Measurements from ENCODE around the gene SMIM41. TPM values are rescaled to one million over a fixed set of nuclear protein-coding genes. Genes with fewer than 3 reads are reported as not detected.
A peak's percentile ranks its signal among the peaks of the same experiment; 100 is the strongest.

SMIM41 gene
- total RNA-seq, 6 experiments from 2014 or later, result not detected

DNA sequence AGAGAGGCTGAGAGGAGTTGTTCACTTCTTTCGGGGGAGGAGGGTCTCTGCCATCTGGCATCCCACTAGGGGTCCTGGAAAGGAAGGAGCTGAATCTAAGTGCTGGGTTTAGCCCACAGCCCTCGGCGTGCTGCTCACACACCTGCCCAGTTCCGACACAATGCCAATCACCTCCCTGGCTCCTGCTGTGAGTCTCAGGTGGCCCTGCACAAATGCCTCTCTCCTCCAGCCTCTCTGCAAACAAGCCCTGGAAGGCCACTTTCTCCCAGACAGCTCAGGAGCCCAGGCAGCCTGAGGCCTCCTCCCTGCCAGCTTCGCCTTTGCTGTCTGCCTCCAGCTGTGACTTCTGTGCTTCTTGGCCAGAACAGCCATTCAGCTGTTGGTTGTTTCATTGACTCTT, 51.2 kb downstream of the SMIM41 start:
- Mint-ChIP-seq H3K4me3 (no peak overlapping the region), H3K9me3 (peaks cover 6% of the 10 kb centered on the region), H3K27ac (no peak overlapping the region), H3K36me3 (ENCODE audit: low read depth) (no peaks in the 10 kb centered on the region), H3K27me3 (ENCODE audit: insufficient read depth) (peaks cover 16% of the 10 kb centered on the region), H3K4me1 (ENCODE audit: low read depth) (peaks cover 12% of the 10 kb centered on the region; the same call in 1 of the 2 replicates)
- no peak for DNase-seq
- TF ChIP-seq, protein P1, sequence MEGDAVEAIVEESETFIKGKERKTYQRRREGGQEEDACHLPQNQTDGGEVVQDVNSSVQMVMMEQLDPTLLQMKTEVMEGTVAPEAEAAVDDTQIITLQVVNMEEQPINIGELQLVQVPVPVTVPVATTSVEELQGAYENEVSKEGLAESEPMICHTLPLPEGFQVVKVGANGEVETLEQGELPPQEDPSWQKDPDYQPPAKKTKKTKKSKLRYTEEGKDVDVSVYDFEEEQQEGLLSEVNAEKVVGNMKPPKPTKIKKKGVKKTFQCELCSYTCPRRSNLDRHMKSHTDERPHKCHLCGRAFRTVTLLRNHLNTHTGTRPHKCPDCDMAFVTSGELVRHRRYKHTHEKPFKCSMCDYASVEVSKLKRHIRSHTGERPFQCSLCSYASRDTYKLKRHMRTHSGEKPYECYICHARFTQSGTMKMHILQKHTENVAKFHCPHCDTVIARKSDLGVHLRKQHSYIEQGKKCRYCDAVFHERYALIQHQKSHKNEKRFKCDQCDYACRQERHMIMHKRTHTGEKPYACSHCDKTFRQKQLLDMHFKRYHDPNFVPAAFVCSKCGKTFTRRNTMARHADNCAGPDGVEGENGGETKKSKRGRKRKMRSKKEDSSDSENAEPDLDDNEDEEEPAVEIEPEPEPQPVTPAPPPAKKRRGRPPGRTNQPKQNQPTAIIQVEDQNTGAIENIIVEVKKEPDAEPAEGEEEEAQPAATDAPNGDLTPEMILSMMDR (IDR thresholded peaks at IDR 0.05), result no peak

DNA sequence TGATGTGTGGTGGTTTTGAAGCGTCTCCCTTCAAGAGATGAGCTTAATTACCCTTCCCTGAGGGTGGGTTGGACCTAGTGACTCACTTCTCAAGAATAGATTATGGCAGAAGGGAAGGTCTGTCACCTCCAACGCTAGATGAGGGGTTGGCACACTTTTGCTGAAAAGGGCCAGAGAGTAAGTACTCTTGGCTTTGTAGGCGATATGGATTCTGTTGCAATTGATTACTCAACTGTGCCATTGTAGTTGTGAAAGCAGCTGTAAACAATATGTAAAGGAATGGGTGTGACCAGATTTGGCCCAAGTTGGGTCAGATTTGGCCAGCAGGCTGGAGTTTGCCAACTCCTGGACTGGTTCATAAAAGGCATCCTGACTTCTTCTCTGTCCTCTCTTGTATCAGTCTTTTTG, 53.3 kb downstream of the SMIM41 start:
- no peak for DNase-seq
- TF ChIP-seq, protein P1 (IDR thresholded peaks at IDR 0.05), result no peak
- H3K9me3 Mint-ChIP-seq, result peaks cover 6% of the 10 kb centered on the region
- no peaks in the 10 kb centered on the region for H3K36me3 Mint-ChIP-seq (ENCODE audit: low read depth)
- H3K4me3 Mint-ChIP-seq, result no peak overlapping the region
- no peaks in the 10 kb centered on the region for H3K4me1 Mint-ChIP-seq (ENCODE audit: low read depth)
- peaks cover 15% of the 10 kb centered on the region for H3K27me3 Mint-ChIP-seq (ENCODE audit: insufficient read depth)
- no peak overlapping the region for H3K27ac Mint-ChIP-seq

DNA sequence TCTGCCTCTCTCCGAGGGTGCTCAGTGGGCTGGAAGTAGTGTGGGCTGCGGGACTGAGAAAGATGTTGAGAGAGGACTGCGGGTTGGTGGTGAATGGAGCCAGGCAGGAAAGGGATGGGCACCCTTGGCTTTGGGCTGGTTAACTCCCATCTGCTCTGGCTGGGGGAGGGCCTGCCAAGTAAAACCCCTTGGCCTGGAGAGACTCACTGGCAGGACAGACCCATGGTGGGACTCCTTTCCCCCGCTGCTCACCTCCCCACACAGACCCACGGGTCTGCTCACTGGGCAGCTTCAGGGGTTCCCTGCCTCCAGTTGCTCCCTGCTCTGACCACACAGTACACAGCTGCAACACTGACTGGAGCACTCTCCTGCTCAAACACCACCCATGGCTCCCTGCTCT, 58.2 kb downstream of the SMIM41 start:
- no peaks in the 10 kb centered on the region for H3K36me3 Mint-ChIP-seq (ENCODE audit: low read depth)
- no peak for DNase-seq
- no peak overlapping the region for H3K27ac Mint-ChIP-seq
- H3K9me3 Mint-ChIP-seq, result no peaks in the 10 kb centered on the region
- TF ChIP-seq, protein P1 (IDR thresholded peaks at IDR 0.05), result no peak
- peaks cover 11% of the 10 kb centered on the region for H3K4me1 Mint-ChIP-seq (ENCODE audit: low read depth)
- peaks cover 4% of the 10 kb centered on the region for H3K27me3 Mint-ChIP-seq (ENCODE audit: insufficient read depth)
- H3K4me3 Mint-ChIP-seq, result no peak overlapping the region

DNA sequence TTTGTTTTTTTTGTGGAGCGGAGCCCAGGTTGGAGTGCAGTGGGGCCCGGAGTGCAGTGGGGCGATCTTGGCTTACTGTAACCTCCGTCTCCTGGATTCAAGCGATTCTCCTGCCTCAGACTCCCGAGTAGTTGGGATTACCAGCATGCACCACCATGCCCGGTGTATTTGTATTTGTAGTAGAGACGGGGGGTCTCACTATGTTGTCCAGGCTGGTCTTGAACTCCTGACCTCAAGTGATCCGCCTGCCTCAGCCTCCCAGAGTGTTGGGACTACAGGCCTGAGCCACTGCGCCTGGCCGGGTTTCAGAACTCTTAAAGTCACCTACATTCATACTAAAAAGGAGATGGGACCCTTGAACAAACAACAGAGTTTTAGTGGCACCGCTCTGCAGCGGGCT, 59.6 kb downstream of the SMIM41 start:
- H3K27ac Mint-ChIP-seq, result no peak overlapping the region
- no peaks in the 10 kb centered on the region for H3K36me3 Mint-ChIP-seq (ENCODE audit: low read depth)

DNA sequence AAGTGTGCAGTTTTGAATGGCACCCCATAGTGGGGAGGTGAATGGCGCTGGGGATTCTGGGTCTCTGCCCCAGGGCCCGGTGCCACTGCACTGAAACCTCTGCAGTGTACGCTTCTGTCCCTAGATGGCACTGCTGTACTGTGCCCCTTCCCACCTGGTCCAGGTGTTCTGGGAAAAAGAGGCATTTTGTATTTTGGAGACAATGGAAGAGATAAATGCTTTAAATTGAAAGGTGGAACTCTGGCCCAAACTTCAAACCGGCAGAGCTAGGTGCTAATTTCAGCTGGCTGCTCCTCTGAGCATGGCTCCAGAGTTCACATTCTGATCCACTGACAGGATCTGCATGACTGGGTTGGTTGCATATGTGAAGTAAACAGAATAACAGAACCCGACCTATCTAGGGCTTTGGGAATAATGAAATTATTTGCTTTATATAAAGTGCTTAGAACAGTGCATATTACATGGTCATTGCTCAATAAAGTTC, 60.1 kb downstream of the SMIM41 start:
- no peaks in the 10 kb centered on the region for H3K9me3 Mint-ChIP-seq
- no peak overlapping the region for H3K27ac Mint-ChIP-seq
- H3K36me3 Mint-ChIP-seq (ENCODE audit: low read depth), result no peaks in the 10 kb centered on the region
- TF ChIP-seq, protein P1 (IDR thresholded peaks at IDR 0.05), result peak; percentile 81
- peaks cover 6% of the 10 kb centered on the region for H3K27me3 Mint-ChIP-seq (ENCODE audit: insufficient read depth)
- peak; percentile 18 for DNase-seq
- H3K4me1 Mint-ChIP-seq (ENCODE audit: low read depth), result peaks cover 28% of the 10 kb centered on the region
- no peak overlapping the region for H3K4me3 Mint-ChIP-seq

More for the DNA sequence above, 59.6 kb downstream of the SMIM41 start:
- peaks cover 4% of the 10 kb centered on the region for H3K27me3 Mint-ChIP-seq (ENCODE audit: insufficient read depth)
- DNase-seq, result no peak
- no peak overlapping the region for H3K4me3 Mint-ChIP-seq
- H3K4me1 Mint-ChIP-seq (ENCODE audit: low read depth), result peaks cover 25% of the 10 kb centered on the region
- TF ChIP-seq, protein P1 (IDR thresholded peaks at IDR 0.05), result no peak
- H3K9me3 Mint-ChIP-seq, result no peaks in the 10 kb centered on the region

DNA sequence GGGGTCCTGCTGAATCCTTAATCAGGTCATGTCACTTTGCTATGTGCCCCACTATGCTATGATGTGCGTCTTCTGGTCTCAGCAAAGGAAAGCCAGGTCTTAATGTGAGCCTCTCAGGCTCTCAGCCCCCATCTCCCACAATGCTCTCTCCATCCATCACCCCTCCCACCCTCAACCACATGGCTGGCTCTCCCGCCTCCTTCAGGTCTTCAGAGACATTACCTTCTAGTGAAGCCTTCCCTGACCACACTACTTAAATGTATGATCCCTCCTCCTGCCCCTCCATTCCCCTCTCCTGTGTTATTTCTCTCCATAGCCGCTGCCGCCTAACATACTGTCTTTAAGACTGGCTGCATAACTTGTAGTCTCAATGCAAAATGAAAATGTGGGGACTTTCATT, 61.8 kb downstream of the SMIM41 start:
- Mint-ChIP-seq H3K36me3 (ENCODE audit: low read depth) (no peaks in the 10 kb centered on the region), H3K4me3 (no peak overlapping the region), H3K27ac (no peak overlapping the region), H3K4me1 (ENCODE audit: low read depth) (peaks cover 36% of the 10 kb centered on the region), H3K9me3 (no peaks in the 10 kb centered on the region), H3K27me3 (ENCODE audit: insufficient read depth) (peaks cover 6% of the 10 kb centered on the region)
- DNase-seq, result no peak
- TF ChIP-seq, protein P1 (IDR thresholded peaks at IDR 0.05), result peak; percentile 38

Data from HFFc6 (cell line).